GM23338 (cell line): ENCODE results near the gene SH2D6. TPM values are rescaled to one million over a fixed set of nuclear protein-coding genes. Genes with fewer than 3 reads are reported as not detected.

Experiments used
- ATAC-seq: fragments of 200-7000 bp; cut with Tn5 transposase; 3 replicates; pipeline ENCODE4 v1.9.1; 2020
- DNase-seq: peaks from one replicate; pipeline ENCODE4 v3.0.0-alpha.2; 2015; ENCODE audit warnings: low spot score
- H2AFZ ChIP-seq: fragments of 200-600 bp; sonication (generic); 2 replicates; pipeline ENCODE4 v1.8.0; 2016; ENCODE audit warnings: antibody characterized with exemption, mild to moderate bottlenecking, moderate library complexity
- H3F3A ChIP-seq: fragments of 200-600 bp; sonication (generic); replicated peaks from 2 replicates; pipeline ENCODE4 v1.8.0; 2017; ENCODE audit warnings: antibody characterized with exemption, mixed run types, low read depth
- H3K27ac ChIP-seq: fragments of 200-600 bp; sonication (generic); 2 replicates; pipeline ENCODE4 v1.6.1; 2016; ENCODE audit warnings: low read depth
- H3K27me3 ChIP-seq: fragments of 200-600 bp; sonication (generic); 2 replicates; pipeline ENCODE4 v1.8.0; 2016; ENCODE audit warnings: mild to moderate bottlenecking, mixed run types, moderate library complexity; ENCODE audit not compliant: insufficient read depth
- H3K36me3 ChIP-seq: fragments of 200-600 bp; sonication (generic); 2 replicates; pipeline ENCODE4 v1.8.0; 2016; ENCODE audit warnings: mild to moderate bottlenecking; ENCODE audit not compliant: insufficient read depth
- H3K4me1 ChIP-seq: fragments of 200-600 bp; sonication (generic); 2 replicates; pipeline ENCODE4 v1.8.0; 2016; ENCODE audit warnings: mild to moderate bottlenecking, moderate library complexity; ENCODE audit not compliant: insufficient read depth
- H3K4me2 ChIP-seq: fragments of 200-600 bp; sonication (generic); 2 replicates; pipeline ENCODE4 v1.7.1; 2017; ENCODE audit warnings: mixed run types
- H3K4me3 ChIP-seq: fragments of 200-600 bp; sonication (generic); 2 replicates; pipeline ENCODE4 v1.6.1; 2016; ENCODE audit warnings: mixed run types
- H3K79me2 ChIP-seq: fragments of 200-600 bp; sonication (generic); replicated peaks from 2 replicates; pipeline ENCODE4 v1.8.0; 2017; ENCODE audit warnings: mild to moderate bottlenecking; ENCODE audit not compliant: insufficient read depth
- H3K9me2 ChIP-seq: fragments of 200-600 bp; sonication (generic); 2 replicates; pipeline ENCODE4 v1.8.0; 2017; ENCODE audit not compliant: insufficient read depth
- H4K20me1 ChIP-seq: fragments of 200-600 bp; sonication (generic); replicated peaks from 2 replicates; pipeline ENCODE4 v1.8.0; 2017; ENCODE audit warnings: mild to moderate bottlenecking; ENCODE audit not compliant: insufficient read depth
- H3K27ac Mint-ChIP-seq: 2 replicates; pipeline ENCODE4 v1.8.0; 2020; ENCODE audit warnings: inconsistent platforms, mild to moderate bottlenecking, moderate library complexity, mixed read lengths
- H3K27me3 Mint-ChIP-seq: 3 replicates; pipeline ENCODE4 v1.8.0; 2022; ENCODE audit warnings: low read depth, mild to moderate bottlenecking, moderate library complexity, mixed read lengths, inconsistent platforms; ENCODE audit not compliant: insufficient read depth, poor library complexity
- H3K36me3 Mint-ChIP-seq: 3 replicates; pipeline ENCODE4 v1.8.0; 2021; ENCODE audit warnings: low read depth, mild to moderate bottlenecking, inconsistent platforms, moderate library complexity, mixed read lengths
- H3K4me1 Mint-ChIP-seq: 3 replicates; pipeline ENCODE4 v1.8.0; 2020; ENCODE audit warnings: mild to moderate bottlenecking, inconsistent platforms, mixed read lengths
- H3K4me3 Mint-ChIP-seq: 3 replicates; pipeline ENCODE4 v1.8.0; 2021; ENCODE audit warnings: moderate library complexity, mild to moderate bottlenecking, inconsistent platforms, mixed read lengths
- H3K9me3 Mint-ChIP-seq: 3 replicates; pipeline ENCODE4 v1.8.0; 2020; ENCODE audit warnings: moderate library complexity, mild to moderate bottlenecking, inconsistent platforms, mixed read lengths
- CREB1 ChIP-seq: fragments of 250-450 bp; sonication (Bioruptor Pico); IDR thresholded peaks from 2 replicates; pipeline ENCODE4 v1.5.0; 2020; ENCODE audit warnings: low read depth, mild to moderate bottlenecking, moderate library complexity
- CTCF ChIP-seq, 2 experiments: fragments of 200-600 bp in 1 of 2; sonication (generic) in 1 of 2; conservative IDR thresholded peaks; 2 replicates each; pipeline versions ENCODE4 v1.5.1 to v1.6.1; 2016 to 2017; ENCODE audit warnings: antibody characterized with exemption in 2 of 2, low read depth in 2 of 2, mild to moderate bottlenecking in 2 of 2, moderate library complexity in 1 of 2
- ETS1 ChIP-seq: IDR thresholded peaks from 2 replicates; pipeline ENCODE4 v1.6.1; 2016; ENCODE audit warnings: antibody characterized with exemption
- EZH2 ChIP-seq: fragments of 200-600 bp; sonication (generic); IDR thresholded peaks from one replicate; pipeline ENCODE4 v1.8.0; 2017; ENCODE audit warnings: antibody characterized with exemption, mild to moderate bottlenecking, low read depth; ENCODE audit not compliant: unreplicated experiment
- EZH2phosphoT487 ChIP-seq: fragments of 200-600 bp; sonication (generic); IDR thresholded peaks from one replicate; pipeline ENCODE4 v1.8.1; 2018; ENCODE audit warnings: antibody characterized with exemption; ENCODE audit not compliant: unreplicated experiment
- JUNB ChIP-seq: IDR thresholded peaks from one replicate; pipeline ENCODE4 v1.6.1; 2016; ENCODE audit warnings: antibody characterized with exemption; ENCODE audit not compliant: unreplicated experiment
- NANOG ChIP-seq: IDR thresholded peaks from 2 replicates; pipeline ENCODE4 v1.6.1; 2016; ENCODE audit warnings: antibody characterized with exemption, borderline replicate concordance
- POLR2AphosphoS5 ChIP-seq: IDR thresholded peaks from 2 replicates; pipeline ENCODE4 v1.6.1; 2016; ENCODE audit warnings: antibody characterized with exemption, low read depth
- REST ChIP-seq: IDR thresholded peaks from one replicate; pipeline ENCODE4 v1.6.1; 2018; ENCODE audit warnings: antibody characterized with exemption; ENCODE audit not compliant: unreplicated experiment
- STAT1 ChIP-seq: IDR thresholded peaks from one replicate; pipeline ENCODE4 v1.6.1; 2016; ENCODE audit warnings: antibody characterized with exemption; ENCODE audit not compliant: unreplicated experiment
- ZNF114 ChIP-seq: fragments of 250-450 bp; sonication (Bioruptor Pico); IDR thresholded peaks from 2 replicates; pipeline ENCODE4 v1.5.0; 2020; ENCODE audit warnings: mild to moderate bottlenecking, moderate library complexity
- ZNF331 ChIP-seq: fragments of 250-450 bp; sonication (Bioruptor Pico); IDR thresholded peaks from 2 replicates; pipeline ENCODE4 v1.5.0; 2020; ENCODE audit warnings: low read depth, mild to moderate bottlenecking, moderate library complexity
- ZNF462 ChIP-seq: fragments of 250-450 bp; sonication (Bioruptor Pico); IDR thresholded peaks from 2 replicates; pipeline ENCODE4 v1.5.0; 2020; ENCODE audit warnings: mild to moderate bottlenecking, moderate library complexity
- polyA plus RNA-seq: library from polyadenylated mRNA; unstranded; fragments of >200 nt; fragmentation: Nextera tagmentation; extraction: Ambion mirVana; gene quantifications from 2 replicates; pipeline ENCODE4 v1.2.1, GENCODE V29; 2016
- total RNA-seq: library from RNA; depleted of rRNA; stranded (reverse); fragments of >200 nt; shearing (Covaris generic); gene quantifications from 2 replicates; pipeline ENCODE4 v1.2.3, GENCODE V29; 2014

SH2D6 gene
- total and polyA plus RNA-seq, 2 experiments from 2014 or later = 0.37 TPM; not detected in 1

- Mint-ChIP-seq H3K27me3 (peaks cover 9% of the 10 kb centered on the region), H3K9me3 (no peaks in the 10 kb centered on the region), H3K36me3 (no peaks in the 10 kb centered on the region), H3K4me1 (peaks cover 3% of the 10 kb centered on the region; the same call in 1 of the 3 replicates), H3K4me3 (no peak overlapping the region), H3K27ac (no peak overlapping the region)
- no peaks in the 10 kb centered on the region for H3F3A ChIP-seq
- ATAC-seq (no peak; the same call in 2 of the 3 replicates), DNase-seq (no peak)
- no peak overlapping the region for H3K4me2 ChIP-seq
- H4K20me1 ChIP-seq = no peaks in the 10 kb centered on the region
- H3K9me2 ChIP-seq = no peaks in the 10 kb centered on the region
- H2AFZ ChIP-seq = 0 out of 2 replicates have a peak overlapping the region, but pooled peaks have one; percentile 47
- no peak overlapping the region for H3K27ac ChIP-seq
- no peaks in the 10 kb centered on the region for H3K27me3 ChIP-seq
- H3K4me1 ChIP-seq = no peaks in the 10 kb centered on the region
- no peak for TF ChIP-seq NANOG
- TF ChIP-seq CTCF (conservative IDR thresholded peaks at IDR 0.05; ENCODE audit: low read depth in 2 of 2) = no peak
- no peak for TF ChIP-seq EZH2
- no peak for TF ChIP-seq ETS1
- TF ChIP-seq POLR2AphosphoS5 = no peak
- TF ChIP-seq ZNF331 (CRISPR knock-in tag) = no peak
- no peak for TF ChIP-seq REST
- no peak for TF ChIP-seq ZNF462 (CRISPR knock-in tag)
- TF ChIP-seq STAT1 = no peak
- TF ChIP-seq JUNB = no peak
- no peak for TF ChIP-seq CREB1 (CRISPR knock-in tag)
- no peak for TF ChIP-seq EZH2phosphoT487
- TF ChIP-seq ZNF114 = no peak
- no peaks in the 10 kb centered on the region for H3K36me3 ChIP-seq
- H3K79me2 ChIP-seq = no peaks in the 10 kb centered on the region
- H3K4me3 ChIP-seq = no peak overlapping the region
Measured at GRCh38 chr2:85445316-85446295, 27.1 kb downstream of the SH2D6 start.
